ENCODE data around the gene TNRC18. TPM values are rescaled to one million over a fixed set of nuclear protein-coding genes. Genes with fewer than 3 reads are reported as not detected.

TNRC18 gene
- total and polyA plus RNA-seq, 2 donors (not counting 3 experiments of a cell fraction or from before 2014, with no cell fraction given), result 14.8 to 64.6 TPM

GRCh38 chr7:5393328-5393727 lies 30.3 kb downstream of the TNRC18 start:
- no peaks in the 10 kb centered on the region for H3K9me1 ChIP-seq (replicated peaks; ENCODE audit: control insufficient read depth, extremely low read depth, insufficient read depth, low read length)
- no peak overlapping the region for H3K27ac ChIP-seq (ENCODE audit: insufficient read depth, low read depth, low read length)
- POLR2A ChIA-PET, result no interaction called here
- TF ChIP-seq JUN (IDR thresholded peaks at IDR 0.05; ENCODE audit: borderline replicate concordance, insufficient read depth, insufficient read length, low read depth), result no peak
- no peak for TF ChIP-seq GATA2 (IDR thresholded peaks at IDR 0.05; ENCODE audit: insufficient read depth, insufficient read length, low read depth, low read length)
- TF ChIP-seq POLR2A (IDR thresholded peaks at IDR 0.05; ENCODE audit: low read depth, low read length), result no peak
- intact Hi-C loops (cut with micrococcal nuclease) (no loop called here), dilution Hi-C loops (cut with MboI; ENCODE audit: extremely low pct_ligation_motif_present, low sequenced_read_pairs) (no loop called here)
- DNase-seq (ENCODE audit: low read depth, low spot score) (no peak), FAIRE-seq (no peak)
- H3K9ac ChIP-seq (replicated peaks; ENCODE audit: extremely low read depth, insufficient read depth, low read length), result no peak overlapping the region
- no peaks in the 10 kb centered on the region for H3K4me1 ChIP-seq (ENCODE audit: control insufficient read depth, extremely low read depth, insufficient read depth, low read length)
- no peak overlapping the region for H3K4me3 ChIP-seq (replicated peaks in 1 of 3; ENCODE audit: insufficient read depth in 1 of 3, low read depth in 1 of 3, low read length in 3 of 3)
- H3K4me2 ChIP-seq (ENCODE audit: insufficient read depth, low read length), result no peak overlapping the region
- peaks cover 13% of the 10 kb centered on the region for H3K79me2 ChIP-seq (ENCODE audit: control insufficient read depth, insufficient read depth, low read length)
- BruUV-seq (replicated peaks), result no TSS peak
- H3K9me3 ChIP-seq (replicated peaks; ENCODE audit: control insufficient read depth, insufficient read depth, low read length), result no peaks in the 10 kb centered on the region
- H2AFZ ChIP-seq (ENCODE audit: low read depth, low read length), result no peak overlapping the region
- H4K20me1 ChIP-seq (replicated peaks; ENCODE audit: control insufficient read depth, extremely low read depth, insufficient read depth, low read length), result no peaks in the 10 kb centered on the region
- no peaks in the 10 kb centered on the region for H3K27me3 ChIP-seq (ENCODE audit: control insufficient read depth in 2 of 2, insufficient read depth in 2 of 2, low read length in 2 of 2)
- CTCF ChIA-PET, result interaction anchor here (1.1 kb wide), 1 partner anchor 27 kb away, joined by 3 read pairs; no protein-coding TSS in a partner anchor
- peaks cover 4 to 20% of the 10 kb centered on the region in 2 experiments for H3K36me3 ChIP-seq (ENCODE audit: control insufficient read depth in 2 of 2, extremely low read depth in 1 of 2, insufficient read depth in 2 of 2, low read length in 2 of 2)

- CTCF ChIA-PET, result interaction anchor here (1.0 kb wide), 1 partner anchor 151 kb away, joined by 3 read pairs; no protein-coding TSS in a partner anchor
- Histone ChIP-seq H2AFZ (ENCODE audit: low read depth, low read length) (no peak overlapping the region), H3K27ac (ENCODE audit: insufficient read depth, low read depth, low read length) (no peak overlapping the region), H3K4me1 (ENCODE audit: control insufficient read depth, extremely low read depth, insufficient read depth, low read length) (no peaks in the 10 kb centered on the region), H3K4me2 (ENCODE audit: insufficient read depth, low read length) (no peak overlapping the region), H3K27me3 (ENCODE audit: control insufficient read depth in 2 of 2, insufficient read depth in 2 of 2, low read length in 2 of 2) (no peaks in the 10 kb centered on the region), H3K9me3 (replicated peaks; ENCODE audit: control insufficient read depth, insufficient read depth, low read length) (no peaks in the 10 kb centered on the region), H3K9ac (replicated peaks; ENCODE audit: extremely low read depth, insufficient read depth, low read length) (no peak overlapping the region), H3K4me3 (replicated peaks in 1 of 3; ENCODE audit: insufficient read depth in 1 of 3, low read depth in 1 of 3, low read length in 3 of 3) (no peak overlapping the region), H4K20me1 (replicated peaks; ENCODE audit: control insufficient read depth, extremely low read depth, insufficient read depth, low read length) (no peaks in the 10 kb centered on the region), H3K79me2 (ENCODE audit: control insufficient read depth, insufficient read depth, low read length) (peaks cover 6% of the 10 kb centered on the region), H3K9me1 (replicated peaks; ENCODE audit: control insufficient read depth, extremely low read depth, insufficient read depth, low read length) (no peaks in the 10 kb centered on the region), H3K36me3 (ENCODE audit: control insufficient read depth in 2 of 2, extremely low read depth in 1 of 2, insufficient read depth in 2 of 2, low read length in 2 of 2) (peaks cover 7 to 29% of the 10 kb centered on the region in 2 experiments)
- dilution Hi-C loops (cut with MboI; ENCODE audit: extremely low pct_ligation_motif_present, low sequenced_read_pairs) (no loop called here), intact Hi-C loops (cut with micrococcal nuclease) (no loop called here)
- no peak for TF ChIP-seq POLR2AphosphoS5 (IDR thresholded peaks at IDR 0.05; ENCODE audit: insufficient read depth, low read depth, low read length)
- no peak for TF ChIP-seq MAX (IDR thresholded peaks at IDR 0.05; ENCODE audit: insufficient read depth, insufficient read length)
- no peak for TF ChIP-seq GATA2 (IDR thresholded peaks at IDR 0.05; ENCODE audit: insufficient read depth, insufficient read length, low read depth, low read length)
- no peak for TF ChIP-seq CTCF (IDR thresholded peaks at IDR 0.05; ENCODE audit: extremely low read depth in 1 of 2, insufficient read depth in 1 of 2, low read depth in 1 of 2, low read length in 2 of 2)
- no peak for TF ChIP-seq POLR2A (IDR thresholded peaks at IDR 0.05; ENCODE audit: low read depth, low read length)
- no peak for TF ChIP-seq MYC (IDR thresholded peaks at IDR 0.05; ENCODE audit: low read depth, low read length)
- no peak for TF ChIP-seq EZH2 (IDR thresholded peaks at IDR 0.05; ENCODE audit: borderline replicate concordance, low read depth, low read length, severe bottlenecking)
- TF ChIP-seq JUN (IDR thresholded peaks at IDR 0.05; ENCODE audit: borderline replicate concordance, insufficient read depth, insufficient read length, low read depth), result no peak
- no peak for TF ChIP-seq FOS (IDR thresholded peaks at IDR 0.05; ENCODE audit: borderline replicate concordance, insufficient read depth, low read length)
- DNase-seq (ENCODE audit: low read depth, low spot score), result no peak
- FAIRE-seq, result no peak
- BruUV-seq (replicated peaks), result no TSS peak
- POLR2A ChIA-PET, result no interaction called here
Observed at GRCh38 chr7:5390918-5391317, 32.7 kb downstream of the TNRC18 start.
